ENCODE data around the gene PHACTR3.
A peak's percentile ranks its signal among the peaks of the same experiment; 100 is the strongest.

PHACTR3 gene

GRCh38 chr20:59567585-59568508, 36.5 kb upstream of the PHACTR3 start:
- no peak overlapping the region for H3K27ac Mint-ChIP-seq
- ATAC-seq (ENCODE audit: low read depth) (no peak), DNase-seq (ENCODE audit: low spot score in 2 of 2) (no peak)
- H3K4me3 Mint-ChIP-seq: no peak overlapping the region
- no peaks in the 10 kb centered on the region for H3K36me3 Mint-ChIP-seq
- peaks cover 3% of the 10 kb centered on the region for H3K9me3 Mint-ChIP-seq
- peaks cover 14% of the 10 kb centered on the region for H3K27me3 Mint-ChIP-seq
- H3K4me1 Mint-ChIP-seq: peaks cover 2% of the 10 kb centered on the region

GRCh38 chr20:59568509-59569024, 35.8 kb upstream of the PHACTR3 start:
- Mint-ChIP-seq H3K27me3 (peaks cover 14% of the 10 kb centered on the region), H3K4me3 (no peak overlapping the region), H3K27ac (no peak overlapping the region), H3K9me3 (peaks cover 3% of the 10 kb centered on the region), H3K36me3 (no peaks in the 10 kb centered on the region), H3K4me1 (peaks cover 2% of the 10 kb centered on the region)
- ATAC-seq (ENCODE audit: low read depth) (no peak), DNase-seq (ENCODE audit: low spot score in 2 of 2) (no peak)

GRCh38 chr20:59569305-59569704, 35.0 kb upstream of the PHACTR3 start:
- Mint-ChIP-seq H3K36me3 (no peaks in the 10 kb centered on the region), H3K27me3 (peaks cover 14% of the 10 kb centered on the region), H3K9me3 (peaks cover 3% of the 10 kb centered on the region), H3K4me3 (no peak overlapping the region), H3K27ac (no peak overlapping the region), H3K4me1 (peaks cover 2% of the 10 kb centered on the region)
- DNase-seq (ENCODE audit: low spot score in 2 of 2) (no peak), ATAC-seq (ENCODE audit: low read depth) (no peak)

GRCh38 chr20:59571151-59571550, 33.2 kb upstream of the PHACTR3 start:
- Mint-ChIP-seq H3K27me3 (peaks cover 19% of the 10 kb centered on the region), H3K9me3 (peaks cover 3% of the 10 kb centered on the region), H3K27ac (no peak overlapping the region), H3K4me3 (no peak overlapping the region), H3K36me3 (no peaks in the 10 kb centered on the region), H3K4me1 (peaks cover 2% of the 10 kb centered on the region)
- no peak for ATAC-seq (ENCODE audit: low read depth)
- no peak for DNase-seq (ENCODE audit: low spot score in 2 of 2)

- no peaks in the 10 kb centered on the region for H3K36me3 Mint-ChIP-seq
- peak; percentile 52 for ATAC-seq (ENCODE audit: low read depth)
- H3K9me3 Mint-ChIP-seq: peaks cover 3% of the 10 kb centered on the region
- peaks cover 2% of the 10 kb centered on the region for H3K4me1 Mint-ChIP-seq
- peak; percentile 35 to 63 for DNase-seq (ENCODE audit: low spot score in 2 of 2)
- no peak overlapping the region for H3K27ac Mint-ChIP-seq
- H3K4me3 Mint-ChIP-seq: peak overlapping the region; percentile 71
- H3K27me3 Mint-ChIP-seq: peaks cover 23% of the 10 kb centered on the region
These were observed 32.6 kb upstream of the PHACTR3 start for GRCh38 chr20:59571551-59572314.

GRCh38 chr20:59572515-59572914, 31.8 kb upstream of the PHACTR3 start:
- Mint-ChIP-seq H3K4me3 (no peak overlapping the region), H3K4me1 (peaks cover 2% of the 10 kb centered on the region), H3K9me3 (peaks cover 3% of the 10 kb centered on the region), H3K27me3 (peaks cover 22% of the 10 kb centered on the region), H3K27ac (no peak overlapping the region), H3K36me3 (no peaks in the 10 kb centered on the region)
- DNase-seq (ENCODE audit: low spot score in 2 of 2) (no peak), ATAC-seq (ENCODE audit: low read depth) (no peak)

- H3K4me3 Mint-ChIP-seq: no peak overlapping the region
- DNase-seq (ENCODE audit: low spot score in 2 of 2): no peak
- peaks cover 23% of the 10 kb centered on the region for H3K27me3 Mint-ChIP-seq
- no peak overlapping the region for H3K27ac Mint-ChIP-seq
- no peak for ATAC-seq (ENCODE audit: low read depth)
- no peaks in the 10 kb centered on the region for H3K9me3 Mint-ChIP-seq
- H3K36me3 Mint-ChIP-seq: no peaks in the 10 kb centered on the region
- peaks cover 2% of the 10 kb centered on the region for H3K4me1 Mint-ChIP-seq
These were observed 30.5 kb upstream of the PHACTR3 start for GRCh38 chr20:59573837-59574236.

GRCh38 chr20:59574308-59574707, 30.0 kb upstream of the PHACTR3 start:
- Mint-ChIP-seq H3K27ac (no peak overlapping the region), H3K27me3 (peaks cover 23% of the 10 kb centered on the region), H3K4me1 (peaks cover 2% of the 10 kb centered on the region), H3K36me3 (no peaks in the 10 kb centered on the region), H3K9me3 (no peaks in the 10 kb centered on the region), H3K4me3 (no peak overlapping the region)
- ATAC-seq (ENCODE audit: low read depth): no peak
- no peak for DNase-seq (ENCODE audit: low spot score in 2 of 2)

GRCh38 chr20:59575216-59575615, 29.1 kb upstream of the PHACTR3 start:
- DNase-seq (ENCODE audit: low spot score in 2 of 2): no peak
- ATAC-seq (ENCODE audit: low read depth): no peak
- H3K27ac Mint-ChIP-seq: no peak overlapping the region
- no peaks in the 10 kb centered on the region for H3K9me3 Mint-ChIP-seq
- H3K4me3 Mint-ChIP-seq: no peak overlapping the region
- H3K36me3 Mint-ChIP-seq: no peaks in the 10 kb centered on the region
- peaks cover 28% of the 10 kb centered on the region for H3K27me3 Mint-ChIP-seq
- peaks cover 2% of the 10 kb centered on the region for H3K4me1 Mint-ChIP-seq

GRCh38 chr20:59575653-59576052, 28.7 kb upstream of the PHACTR3 start:
- DNase-seq (ENCODE audit: low spot score in 2 of 2): no peak
- Mint-ChIP-seq H3K27me3 (peaks cover 28% of the 10 kb centered on the region), H3K36me3 (no peaks in the 10 kb centered on the region), H3K4me3 (no peak overlapping the region), H3K4me1 (peaks cover 2% of the 10 kb centered on the region), H3K27ac (no peak overlapping the region), H3K9me3 (no peaks in the 10 kb centered on the region)
- no peak for ATAC-seq (ENCODE audit: low read depth)

- no peak for ATAC-seq (ENCODE audit: low read depth)
- H3K4me1 Mint-ChIP-seq: peaks cover 2% of the 10 kb centered on the region
- no peak for DNase-seq (ENCODE audit: low spot score in 2 of 2)
- H3K36me3 Mint-ChIP-seq: no peaks in the 10 kb centered on the region
- H3K27ac Mint-ChIP-seq: no peak overlapping the region
- H3K4me3 Mint-ChIP-seq: no peak overlapping the region
- peaks cover 28% of the 10 kb centered on the region for H3K27me3 Mint-ChIP-seq
- no peaks in the 10 kb centered on the region for H3K9me3 Mint-ChIP-seq
These were observed 28.0 kb upstream of the PHACTR3 start for GRCh38 chr20:59576216-59576953.

- DNase-seq (ENCODE audit: low spot score in 2 of 2): no peak
- Mint-ChIP-seq H3K4me1 (no peaks in the 10 kb centered on the region), H3K36me3 (no peaks in the 10 kb centered on the region), H3K9me3 (no peaks in the 10 kb centered on the region), H3K4me3 (no peak overlapping the region), H3K27ac (no peak overlapping the region), H3K27me3 (peaks cover 26% of the 10 kb centered on the region)
- ATAC-seq (ENCODE audit: low read depth): no peak
These were observed 27.1 kb upstream of the PHACTR3 start for GRCh38 chr20:59577037-59577808.

- no peaks in the 10 kb centered on the region for H3K4me1 Mint-ChIP-seq
- H3K36me3 Mint-ChIP-seq: no peaks in the 10 kb centered on the region
- no peak overlapping the region for H3K4me3 Mint-ChIP-seq
- DNase-seq (ENCODE audit: low spot score in 2 of 2) (no peak), ATAC-seq (ENCODE audit: low read depth) (no peak)
- no peak overlapping the region for H3K27ac Mint-ChIP-seq
- no peaks in the 10 kb centered on the region for H3K9me3 Mint-ChIP-seq
- H3K27me3 Mint-ChIP-seq: peaks cover 26% of the 10 kb centered on the region
These were observed 26.4 kb upstream of the PHACTR3 start for GRCh38 chr20:59577809-59578435.

Measured in memory B cell (primary cell).